HG02970 (cell line): Measurements from ENCODE around the gene TMEM44.
A peak's percentile ranks its signal among the peaks of the same experiment; 100 is the strongest.

Experiments used
- ATAC-seq: cut with Tn5 transposase; IDR thresholded peaks from one replicate; pipeline ENCODE4 v1.9.1; 2021; ENCODE audit warnings: mild to moderate bottlenecking, moderate library complexity, moderate number of reproducible peaks; ENCODE audit not compliant: unreplicated experiment, low FRiP score

TMEM44 gene

DNA sequence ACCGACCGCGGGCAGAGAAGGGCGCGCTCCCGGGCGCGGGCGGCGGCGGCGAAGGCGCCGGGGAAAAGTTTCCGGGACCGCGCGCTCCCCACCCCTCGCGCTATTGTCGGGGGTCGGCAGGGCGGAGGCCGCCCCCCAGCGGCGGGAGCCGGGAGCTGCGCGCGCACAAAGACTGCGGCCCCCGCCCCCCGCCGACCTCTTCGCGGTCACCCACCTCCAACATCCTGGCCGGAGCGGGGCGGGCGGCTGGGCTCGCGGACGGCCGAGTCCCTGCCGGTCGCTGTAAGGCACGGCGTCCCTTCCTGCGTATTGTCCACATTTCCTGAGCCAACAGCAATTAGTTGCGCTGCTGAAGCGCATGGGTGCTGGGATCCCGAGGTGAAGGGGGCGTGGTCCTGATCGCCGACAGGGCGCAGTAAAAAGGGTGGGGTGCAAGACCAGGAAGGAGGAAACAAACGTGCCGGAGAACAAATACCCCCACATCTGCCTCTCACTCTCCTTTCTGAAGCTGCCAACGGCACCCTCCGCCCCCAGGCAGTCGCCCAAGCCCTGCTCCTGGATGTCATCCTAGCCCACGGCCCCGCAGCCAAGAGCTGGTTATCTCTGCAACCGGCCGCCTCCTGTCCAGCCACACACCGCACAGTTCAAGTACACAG is at the start of gene TMEM44:
Gene TMEM44, minus strand, starts transcription at position 71 of the 656 bp plus-strand sequence. CDS start 204 bp downstream, outside the sequence.
- peak; percentile 88 for ATAC-seq

DNA sequence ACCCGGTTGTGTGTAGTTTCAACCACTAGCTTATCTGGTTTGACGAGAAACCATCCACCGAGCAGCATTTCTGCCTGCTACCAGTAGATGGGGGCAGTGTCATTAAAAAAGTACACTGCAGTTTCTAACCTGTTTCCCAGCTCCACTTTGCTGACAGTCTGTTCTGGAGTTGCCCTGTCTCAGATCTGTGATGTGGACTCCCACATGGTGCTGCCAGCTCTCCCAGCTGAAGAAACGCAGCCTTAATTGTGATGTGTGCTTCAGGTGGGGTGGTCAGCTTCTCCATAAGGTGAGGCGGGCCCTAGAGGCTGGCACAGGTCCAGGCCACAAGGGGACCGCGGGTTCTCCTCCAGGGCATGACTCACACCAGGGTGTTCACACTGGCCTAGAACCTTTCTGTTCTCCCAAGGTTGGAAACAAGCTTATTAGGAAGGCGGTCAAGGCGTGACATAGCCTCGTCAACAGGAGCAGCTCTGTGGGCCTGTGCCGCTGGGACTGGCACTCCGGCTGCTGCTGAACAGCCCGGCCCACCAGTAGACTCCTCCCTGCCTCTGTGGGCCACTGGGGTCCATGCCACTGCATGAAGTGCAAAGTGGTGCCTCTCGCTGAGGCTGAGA is 49.6 kb upstream of the TMEM44 start:
- no peak for ATAC-seq

DNA sequence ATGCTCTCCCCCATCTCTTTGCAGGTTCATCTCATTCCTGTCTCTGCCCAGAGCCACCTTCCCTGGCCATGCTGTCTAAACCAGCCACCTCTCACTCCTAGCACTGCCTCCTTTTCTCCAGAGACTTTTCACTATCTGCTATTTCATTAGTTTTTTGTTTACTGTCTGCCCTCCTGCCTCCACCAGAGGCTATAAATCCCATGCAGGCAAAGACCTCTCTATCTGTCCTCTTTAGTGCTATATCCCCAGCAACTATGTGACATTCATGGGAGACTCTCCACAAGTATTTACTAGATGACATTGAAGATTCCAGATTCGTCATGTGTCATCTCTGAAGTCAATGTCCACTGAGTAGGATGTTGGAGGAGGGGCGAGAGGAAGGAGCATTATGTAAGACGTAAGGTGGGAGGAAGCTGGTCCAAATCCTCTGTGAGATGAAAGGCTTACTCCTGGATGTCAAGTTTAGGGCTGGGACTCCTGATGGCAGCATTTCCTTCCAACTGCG is 49.0 kb upstream of the TMEM44 start:
- no peak for ATAC-seq

GRCh38 chr3:194680888-194681615 is 47.8 kb upstream of the TMEM44 start:
- no peak for ATAC-seq

DNA sequence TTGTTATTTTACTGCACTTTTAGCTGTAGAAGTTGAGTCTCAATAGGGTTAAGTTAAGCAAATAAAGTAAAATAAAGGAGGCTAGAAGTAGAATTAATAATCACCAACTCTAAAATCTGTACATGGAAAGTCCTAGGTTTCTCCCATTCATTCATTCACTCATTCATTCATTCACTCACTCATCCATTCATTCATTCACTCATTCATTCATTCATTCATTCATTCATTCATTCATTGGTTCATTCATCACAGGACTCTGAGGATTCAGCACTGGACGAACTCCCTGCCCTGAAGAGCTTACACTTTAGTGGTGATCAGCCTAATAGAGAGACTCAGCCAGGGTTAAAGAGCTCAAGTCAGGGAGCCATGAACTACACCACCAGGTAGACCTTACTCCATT is 43.3 kb upstream of the TMEM44 start:
- ATAC-seq = no peak

- no peak for ATAC-seq
Observed at GRCh38 chr3:194675680-194676079, 42.5 kb upstream of the TMEM44 start.

DNA sequence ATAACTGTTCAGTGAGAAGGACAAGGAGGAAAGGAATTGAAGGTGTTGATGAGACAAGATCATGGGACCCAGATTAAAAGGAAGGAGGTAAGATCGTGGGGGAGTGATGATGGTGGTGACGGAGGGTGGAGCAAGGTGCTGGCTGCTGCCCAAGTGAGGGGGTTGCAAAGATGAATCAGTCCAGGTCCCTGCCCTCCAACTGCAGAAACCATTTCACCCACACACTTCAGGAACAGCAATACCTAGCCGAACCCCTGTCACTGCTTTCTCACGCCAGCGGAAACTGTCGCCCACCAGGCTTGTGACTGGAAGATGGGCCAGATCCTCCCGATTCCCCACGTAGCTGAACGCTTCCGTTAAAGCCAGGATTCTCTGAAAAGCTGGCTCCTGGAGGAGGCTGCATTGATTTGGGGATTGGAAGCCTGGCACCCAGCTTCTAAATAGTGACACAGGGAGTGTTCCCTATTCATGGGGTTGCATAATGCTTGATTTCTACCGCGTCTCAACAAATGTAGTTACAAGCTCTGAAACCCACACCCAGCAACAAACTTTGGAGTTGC is 41.9 kb upstream of the TMEM44 start:
- no peak for ATAC-seq

GRCh38 chr3:194673761-194674160 is 40.5 kb upstream of the TMEM44 start:
- ATAC-seq = no peak

DNA sequence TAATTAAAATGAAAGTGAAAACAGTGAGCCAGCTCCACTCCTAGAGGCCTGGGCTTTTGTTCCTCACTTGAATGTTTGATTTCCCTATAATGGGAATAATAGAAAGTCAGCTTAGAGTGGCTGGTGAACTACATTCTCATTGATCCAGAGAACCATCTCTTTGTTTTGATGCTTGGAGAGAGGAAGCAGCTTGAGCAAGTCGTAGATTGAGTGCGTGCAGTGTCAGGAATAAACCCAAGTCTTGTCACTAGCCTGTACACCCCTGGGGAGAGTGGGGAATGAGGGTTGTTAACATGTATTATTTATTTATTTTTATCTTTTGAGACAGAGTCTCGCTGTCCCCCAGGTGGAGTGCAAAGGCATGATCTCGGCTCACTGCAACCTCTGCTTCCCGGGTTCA is 39.7 kb upstream of the TMEM44 start:
- ATAC-seq = no peak

DNA sequence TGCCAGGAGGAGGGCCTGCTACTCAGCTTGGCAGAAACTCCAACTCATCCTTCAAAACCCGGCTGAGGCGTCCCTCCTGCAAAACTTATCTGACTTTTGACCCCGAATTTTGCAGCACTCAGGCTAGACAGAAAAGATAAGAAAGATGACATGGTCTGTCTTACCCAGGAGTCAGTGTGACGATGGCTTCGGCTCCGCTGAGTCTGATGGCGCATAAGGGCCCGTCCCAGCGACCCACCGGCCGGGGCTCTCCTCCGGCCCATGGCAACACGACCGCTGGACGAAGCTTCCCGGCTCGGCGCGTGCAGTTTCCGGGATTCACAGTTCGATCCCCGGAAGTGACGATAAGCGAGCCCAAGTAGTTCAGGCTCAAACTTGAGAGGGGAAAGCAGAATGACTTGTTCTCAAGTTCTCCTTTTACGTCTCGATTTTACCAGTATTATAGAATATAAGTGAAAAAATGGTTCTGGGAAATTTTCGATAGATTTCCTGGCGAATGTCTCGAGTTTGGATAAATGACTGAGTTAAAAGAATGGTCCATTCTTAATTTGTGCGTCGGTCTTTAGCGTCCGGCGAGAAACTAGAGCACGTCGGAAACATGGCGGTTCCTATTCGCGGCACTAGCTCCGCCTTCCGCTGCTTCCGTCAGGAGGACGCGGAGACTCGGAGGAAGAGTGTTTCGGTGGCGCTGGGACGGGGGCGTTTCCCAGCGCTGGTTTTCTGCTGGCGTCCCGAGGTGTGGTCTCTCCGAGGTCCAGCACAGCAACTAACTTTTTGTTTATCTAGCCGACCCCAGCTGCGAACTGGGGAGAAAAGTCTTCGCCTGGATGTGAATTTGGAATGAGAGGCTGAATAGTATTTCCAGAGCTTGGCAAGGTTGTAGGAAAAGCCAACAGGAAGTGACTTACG is 38.9 kb upstream of the TMEM44 start, which contains the start of gene LSG1:
Gene LSG1, minus strand, starts transcription at position 292 of the 909 bp plus-strand sequence. Its CDS starts 29 bp downstream, at position 263.
- peak; percentile 90 for ATAC-seq

DNA sequence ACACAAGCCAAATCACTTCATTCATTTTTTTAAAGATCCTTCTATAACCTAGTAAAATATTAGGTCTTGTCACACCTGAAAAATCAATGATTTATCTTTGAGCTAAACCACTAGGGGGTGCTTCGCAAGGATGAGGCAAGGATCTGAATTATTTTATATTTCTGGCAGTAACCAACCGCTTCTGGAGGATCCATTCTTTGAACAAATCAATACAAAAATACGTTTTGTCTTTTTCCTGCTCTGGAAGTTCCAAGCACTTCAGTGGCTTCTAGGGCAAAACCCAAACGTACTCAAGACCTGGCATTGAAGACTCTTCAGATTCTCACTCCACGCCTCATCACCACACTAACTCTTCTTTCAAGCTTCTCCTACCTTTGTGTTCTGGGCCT is 38.3 kb upstream of the TMEM44 start:
- no peak for ATAC-seq

- ATAC-seq = no peak
Observed at GRCh38 chr3:194667363-194667762, 34.1 kb upstream of the TMEM44 start.

- ATAC-seq = no peak
Observed at GRCh38 chr3:194664857-194665256, 31.6 kb upstream of the TMEM44 start.

- ATAC-seq = no peak
Observed at GRCh38 chr3:194661946-194662345, 28.7 kb upstream of the TMEM44 start.

- no peak for ATAC-seq
Observed at GRCh38 chr3:194661374-194661773, 28.2 kb upstream of the TMEM44 start.

- ATAC-seq = no peak
Observed at GRCh38 chr3:194659778-194660177, 26.6 kb upstream of the TMEM44 start.

GRCh38 chr3:194658477-194659242 is 25.4 kb upstream of the TMEM44 start:
- no peak for ATAC-seq

DNA sequence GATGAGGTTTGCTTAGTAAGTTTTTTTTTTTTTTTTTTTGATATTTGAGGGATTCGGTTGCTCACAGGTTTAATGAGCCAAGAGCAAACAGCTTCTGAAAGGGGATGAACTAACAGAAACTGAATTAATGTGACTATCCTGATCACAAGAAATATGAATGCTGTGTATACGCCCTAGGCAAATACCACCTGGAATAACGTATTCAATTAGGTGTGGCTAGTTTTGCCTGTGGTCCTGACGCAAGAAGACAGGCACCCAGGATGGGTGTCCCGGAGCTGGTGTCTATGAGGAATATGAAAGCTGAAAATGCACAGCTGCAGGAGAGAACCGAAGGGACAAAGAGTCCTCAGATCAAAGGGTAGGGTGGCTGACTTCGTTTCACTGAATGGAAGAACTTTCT is 24.2 kb upstream of the TMEM44 start:
- no peak for ATAC-seq

GRCh38 chr3:194654443-194654842 is 21.2 kb upstream of the TMEM44 start:
- peak; percentile 58 for ATAC-seq
